OCI-LY1 (cell line): ENCODE results near the gene IMPG2.

Experiments used
- H2AFZ ChIP-seq: fragments of 200-600 bp; sonication (generic), shearing (Covaris generic); 2 replicates; pipeline ENCODE4 v1.6.0; 2014; ENCODE audit warnings: antibody characterized with exemption, mild to moderate bottlenecking, low read length
- H3F3A ChIP-seq: fragments of 200-600 bp; sonication (generic), shearing (Covaris generic); 2 replicates; pipeline ENCODE4 v1.6.0; 2014; ENCODE audit warnings: mild to moderate bottlenecking, antibody characterized with exemption, low read length, moderate library complexity; ENCODE audit not compliant: insufficient read depth
- H3K27ac ChIP-seq: fragments of 200-600 bp; sonication (generic); 2 replicates; pipeline ENCODE4 v1.5.1; 2014; ENCODE audit warnings: low read length, mixed run types, mild to moderate bottlenecking, low read depth; ENCODE audit not compliant: poor library complexity, severe bottlenecking
- H3K27me3 ChIP-seq: fragments of 200-600 bp; sonication (generic); 2 replicates; pipeline ENCODE4 v1.6.0; 2014; ENCODE audit warnings: antibody characterized with exemption, mild to moderate bottlenecking, low read length, moderate library complexity; ENCODE audit not compliant: insufficient read depth
- H3K36me3 ChIP-seq: fragments of 200-600 bp; sonication (generic); 2 replicates; pipeline ENCODE4 v1.6.1; 2014; ENCODE audit warnings: mild to moderate bottlenecking, antibody characterized with exemption, low read length, moderate library complexity, mixed read lengths; ENCODE audit not compliant: insufficient read depth
- H3K4me1 ChIP-seq: fragments of 200-600 bp; sonication (generic); 2 replicates; pipeline ENCODE4 v1.5.1; 2014; ENCODE audit warnings: mild to moderate bottlenecking, low read length, moderate library complexity; ENCODE audit not compliant: insufficient read depth, severe bottlenecking
- H3K4me2 ChIP-seq: fragments of 200-600 bp; sonication (generic), shearing (Covaris generic); 2 replicates; pipeline ENCODE4 v1.6.1; 2014; ENCODE audit warnings: low read length
- H3K4me3 ChIP-seq: fragments of 200-600 bp; sonication (generic); 2 replicates; pipeline ENCODE4 v1.5.1; 2014; ENCODE audit warnings: low read length, low read depth, mild to moderate bottlenecking, mixed read lengths; ENCODE audit not compliant: poor library complexity, severe bottlenecking
- H3K79me2 ChIP-seq: fragments of 200-600 bp; shearing (Covaris generic); 2 replicates; pipeline ENCODE4 v1.6.1; 2016; ENCODE audit warnings: mixed run types, low read length, mixed read lengths; ENCODE audit not compliant: insufficient read depth
- H3K9ac ChIP-seq: fragments of 200-600 bp; sonication (generic), shearing (Covaris generic); 2 replicates; pipeline ENCODE4 v1.6.1; 2014; ENCODE audit warnings: mild to moderate bottlenecking, low read length, mixed read lengths
- H3K9me2 ChIP-seq: fragments of 200-600 bp; sonication (generic), shearing (Covaris generic); 2 replicates; pipeline ENCODE4 v1.6.1; 2014; ENCODE audit warnings: low read depth, mild to moderate bottlenecking, low read length, mixed read lengths
- H3K9me3 ChIP-seq: fragments of 200-600 bp; shearing (Covaris generic); 2 replicates; pipeline ENCODE4 v1.6.1; 2014; ENCODE audit warnings: low read length, mixed read lengths
- H4K20me1 ChIP-seq: fragments of 200-600 bp; sonication (generic), shearing (Covaris generic); 2 replicates; pipeline ENCODE4 v1.6.0; 2016; ENCODE audit warnings: mild to moderate bottlenecking, low read length; ENCODE audit not compliant: insufficient read depth
- CTCF ChIP-seq: fragments of 200-600 bp; sonication (generic), shearing (Covaris generic); IDR thresholded peaks from 2 replicates; pipeline ENCODE4 v1.5.1; 2017; ENCODE audit warnings: mild to moderate bottlenecking, antibody characterized with exemption, low read length, moderate library complexity, mixed read lengths
- EZH2 ChIP-seq: fragments of 200-600 bp; sonication (generic), shearing (Covaris generic); IDR thresholded peaks from 2 replicates; pipeline ENCODE4 v1.8.0; 2017; ENCODE audit warnings: borderline replicate concordance, mixed run types, mild to moderate bottlenecking, antibody characterized with exemption, low read length, moderate library complexity, mixed read lengths

Gene IMPG2

GRCh38 chr3:101320475-101320874 is at the start of gene IMPG2:
Gene IMPG2 (minus strand): TSS chr3:101320575. CDS start chr3:101320372, 203 bp downstream.
- no peak within 1 kb of the TSS for H3K9ac ChIP-seq
- no peak within 1 kb of the TSS for H3K4me3 ChIP-seq
- H3F3A ChIP-seq: no peaks in the 10 kb centered on the region
- H3K27me3 ChIP-seq: no peaks in the 10 kb centered on the region
- no peaks in the 10 kb centered on the region for H4K20me1 ChIP-seq
- H3K9me3 ChIP-seq: no peaks in the 10 kb centered on the region
- H3K4me2 ChIP-seq: no peak within 1 kb of the TSS
- H3K9me2 ChIP-seq: no peaks in the 10 kb centered on the region
- no peaks in the 10 kb centered on the region for H3K4me1 ChIP-seq
- no peak for TF ChIP-seq EZH2
- TF ChIP-seq CTCF: no peak
- H2AFZ ChIP-seq: no peak within 1 kb of the TSS
- H3K36me3 ChIP-seq: no peaks in the 10 kb centered on the region
- H3K27ac ChIP-seq: no peak within 1 kb of the TSS
- no peaks in the 10 kb centered on the region for H3K79me2 ChIP-seq

GRCh38 chr3:101362406-101362805 is 42.0 kb upstream of the IMPG2 start:
- Histone ChIP-seq H3K9ac (no peak overlapping the region), H3F3A (no peaks in the 10 kb centered on the region), H4K20me1 (no peaks in the 10 kb centered on the region), H3K4me2 (no peak overlapping the region), H3K9me3 (peaks cover 6% of the 10 kb centered on the region), H3K9me2 (no peaks in the 10 kb centered on the region), H2AFZ (no peak overlapping the region), H3K27me3 (no peaks in the 10 kb centered on the region), H3K79me2 (no peaks in the 10 kb centered on the region), H3K4me1 (no peaks in the 10 kb centered on the region), H3K36me3 (peaks cover 54% of the 10 kb centered on the region), H3K4me3 (no peak overlapping the region), H3K27ac (no peak overlapping the region)
- TF ChIP-seq EZH2 (no peak), CTCF (no peak)

- peaks cover 6% of the 10 kb centered on the region for H3K4me1 ChIP-seq
- H3K4me3 ChIP-seq: no peak overlapping the region
- no peak overlapping the region for H3K4me2 ChIP-seq
- H2AFZ ChIP-seq: no peak overlapping the region
- H4K20me1 ChIP-seq: no peaks in the 10 kb centered on the region
- no peaks in the 10 kb centered on the region for H3K9me3 ChIP-seq
- no peak overlapping the region for H3K27ac ChIP-seq
- TF ChIP-seq EZH2: no peak
- no peak for TF ChIP-seq CTCF
- H3K36me3 ChIP-seq: peaks cover 6% of the 10 kb centered on the region; the same call in 1 of the 2 replicates
- no peak overlapping the region for H3K9ac ChIP-seq
- H3K79me2 ChIP-seq: no peaks in the 10 kb centered on the region
- H3F3A ChIP-seq: no peaks in the 10 kb centered on the region
- no peaks in the 10 kb centered on the region for H3K27me3 ChIP-seq
- no peaks in the 10 kb centered on the region for H3K9me2 ChIP-seq
These were observed 31.5 kb upstream of the IMPG2 start for GRCh38 chr3:101351829-101352228.
